Calu3 (cell line): Measurements from ENCODE around the gene MARS2. TPM values are rescaled to one million over a fixed set of nuclear protein-coding genes. Genes with fewer than 3 reads are reported as not detected.

ENCODE experiments used
- BruUV-seq: library from RNA; stranded (reverse); fragments of 400-500 nt; replicated peaks from 2 replicates; lab custom pipeline; 2021; lab: Mats Ljungman, UMichigan
- CTCF ChIA-PET: fragments of 300-600 bp; sonication (Branson Sonifier 250); formaldehyde crosslinking; loops from one replicate; lab custom pipeline; 2022; ENCODE audit warnings: antibody characterized with exemption; lab: Charles Lee
- DNase-seq: peaks from one replicate; pipeline ENCODE4 v3.0.0; 2022
- H3K27ac Mint-ChIP-seq: one replicate; pipeline ENCODE4 v1.8.0; 2022; ENCODE audit warnings: mixed read lengths; ENCODE audit not compliant: unreplicated experiment
- H3K27me3 Mint-ChIP-seq: one replicate; pipeline ENCODE4 v1.8.0; 2022; ENCODE audit warnings: mixed read lengths; ENCODE audit not compliant: unreplicated experiment
- H3K36me3 Mint-ChIP-seq: one replicate; pipeline ENCODE4 v1.8.0; 2022; ENCODE audit warnings: mild to moderate bottlenecking, moderate library complexity, mixed read lengths; ENCODE audit not compliant: insufficient read depth, unreplicated experiment
- H3K4me1 Mint-ChIP-seq: one replicate; pipeline ENCODE4 v1.8.0; 2022; ENCODE audit warnings: mild to moderate bottlenecking, low read depth, mixed read lengths; ENCODE audit not compliant: unreplicated experiment
- H3K4me3 Mint-ChIP-seq: one replicate; pipeline ENCODE4 v1.8.0; 2022; ENCODE audit warnings: mild to moderate bottlenecking, low read depth, moderate library complexity, mixed read lengths; ENCODE audit not compliant: unreplicated experiment
- H3K9me3 Mint-ChIP-seq: one replicate; pipeline ENCODE4 v1.8.0; 2022; ENCODE audit warnings: low read depth, mixed read lengths; ENCODE audit not compliant: unreplicated experiment
- intact Hi-C: fragments of 100-400 bp; cut with micrococcal nuclease; formaldehyde crosslinking; loops from one replicate; pipeline ENCODE4 v1.10.0; 2022; ENCODE audit not compliant: unreplicated experiment
- total RNA-seq: library from RNA; stranded (reverse); gene quantifications from 2 replicates; pipeline ENCODE4 v1.2.3, GENCODE V29; 2022
- TF ChIP-seq, protein P1 (sequence below): fragments of 200-600 bp; IDR thresholded peaks from one replicate; pipeline ENCODE4 v1.8.0; 2022; ENCODE audit warnings: antibody characterized with exemption; ENCODE audit not compliant: unreplicated experiment

MARS2 gene
- total RNA-seq, 1 experiment from 2014 or later = 16.9 TPM

DNA sequence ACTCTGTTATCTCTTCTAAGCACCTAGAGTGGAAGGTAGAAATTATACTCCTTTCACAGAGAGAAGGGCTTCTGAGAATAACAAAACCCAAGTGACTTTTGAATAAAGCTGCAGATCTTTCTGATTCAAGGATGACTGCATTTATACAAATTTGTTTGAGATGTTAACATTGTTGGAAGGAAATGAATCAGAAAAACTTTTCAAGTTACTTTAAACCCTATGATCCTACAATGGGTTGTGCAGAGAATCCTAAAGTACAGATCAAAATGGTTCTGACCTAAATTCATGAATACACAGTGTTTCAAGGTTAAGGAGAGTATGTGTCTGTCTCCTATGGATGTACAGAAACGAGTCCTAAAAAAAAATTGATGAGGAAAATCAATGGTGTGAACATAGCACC, 31.6 kb upstream of the MARS2 start:
- intact Hi-C loops = no loop called here
- H3K4me3 Mint-ChIP-seq = no peak overlapping the region
- no peak for DNase-seq
- CTCF ChIA-PET = interaction anchor here (0.6 kb wide), 1 partner anchor 379 kb away, joined by 3 read pairs; no protein-coding TSS in a partner anchor
- BruUV-seq = no TSS peak
- H3K27ac Mint-ChIP-seq = no peak overlapping the region
- no peaks in the 10 kb centered on the region for H3K9me3 Mint-ChIP-seq
- H3K27me3 Mint-ChIP-seq = no peaks in the 10 kb centered on the region
- no peaks in the 10 kb centered on the region for H3K4me1 Mint-ChIP-seq
- no peaks in the 10 kb centered on the region for H3K36me3 Mint-ChIP-seq
- TF ChIP-seq, protein P1, sequence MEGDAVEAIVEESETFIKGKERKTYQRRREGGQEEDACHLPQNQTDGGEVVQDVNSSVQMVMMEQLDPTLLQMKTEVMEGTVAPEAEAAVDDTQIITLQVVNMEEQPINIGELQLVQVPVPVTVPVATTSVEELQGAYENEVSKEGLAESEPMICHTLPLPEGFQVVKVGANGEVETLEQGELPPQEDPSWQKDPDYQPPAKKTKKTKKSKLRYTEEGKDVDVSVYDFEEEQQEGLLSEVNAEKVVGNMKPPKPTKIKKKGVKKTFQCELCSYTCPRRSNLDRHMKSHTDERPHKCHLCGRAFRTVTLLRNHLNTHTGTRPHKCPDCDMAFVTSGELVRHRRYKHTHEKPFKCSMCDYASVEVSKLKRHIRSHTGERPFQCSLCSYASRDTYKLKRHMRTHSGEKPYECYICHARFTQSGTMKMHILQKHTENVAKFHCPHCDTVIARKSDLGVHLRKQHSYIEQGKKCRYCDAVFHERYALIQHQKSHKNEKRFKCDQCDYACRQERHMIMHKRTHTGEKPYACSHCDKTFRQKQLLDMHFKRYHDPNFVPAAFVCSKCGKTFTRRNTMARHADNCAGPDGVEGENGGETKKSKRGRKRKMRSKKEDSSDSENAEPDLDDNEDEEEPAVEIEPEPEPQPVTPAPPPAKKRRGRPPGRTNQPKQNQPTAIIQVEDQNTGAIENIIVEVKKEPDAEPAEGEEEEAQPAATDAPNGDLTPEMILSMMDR = no peak

DNA sequence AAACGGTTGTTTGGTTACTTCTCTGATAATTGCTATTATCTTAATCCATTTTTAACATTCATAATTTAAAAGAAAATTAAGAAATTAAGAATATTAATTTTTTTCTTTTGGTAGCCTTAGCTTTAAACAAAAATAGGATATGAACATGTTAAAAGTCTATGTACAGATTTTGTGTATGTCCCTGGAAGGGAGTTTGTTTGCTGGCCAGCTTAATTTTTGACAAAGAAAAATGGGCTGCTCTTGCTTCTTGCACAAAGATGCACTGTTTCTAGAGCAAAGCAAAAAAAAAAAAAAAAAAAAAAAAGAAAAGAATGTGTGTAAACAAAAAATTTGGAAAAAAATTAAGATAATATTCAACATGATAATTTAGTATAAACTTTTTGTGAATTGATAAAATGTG, 31.1 kb upstream of the MARS2 start:
- Mint-ChIP-seq H3K27ac (no peak overlapping the region), H3K27me3 (no peaks in the 10 kb centered on the region), H3K4me1 (no peaks in the 10 kb centered on the region), H3K9me3 (no peaks in the 10 kb centered on the region), H3K4me3 (no peak overlapping the region), H3K36me3 (no peaks in the 10 kb centered on the region)
- TF ChIP-seq, protein P1 = no peak
- no TSS peak for BruUV-seq
- CTCF ChIA-PET = interaction anchor here (0.6 kb wide), 1 partner anchor 379 kb away, joined by 3 read pairs; no protein-coding TSS in a partner anchor
- intact Hi-C loops = no loop called here
- no peak for DNase-seq

DNA sequence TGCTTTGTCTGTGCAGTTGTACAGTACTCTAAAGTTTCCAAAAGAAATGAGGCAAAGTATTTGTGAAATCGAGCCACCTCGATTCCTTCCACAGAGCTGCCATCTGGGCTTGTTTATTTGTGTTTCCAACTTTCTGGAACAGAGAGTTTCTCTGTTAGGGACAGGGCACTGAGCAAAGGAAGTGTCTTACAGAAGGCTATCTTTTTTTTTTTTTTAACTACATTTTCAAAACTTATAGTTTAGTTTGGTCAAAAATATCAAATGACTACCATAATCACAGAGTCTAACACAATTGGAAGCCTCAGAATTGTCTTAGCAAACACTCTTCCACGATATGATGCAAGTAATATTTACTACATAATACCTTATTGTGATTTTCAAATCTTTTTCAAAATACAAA, 30.6 kb upstream of the MARS2 start:
- H3K27ac Mint-ChIP-seq = no peak overlapping the region
- intact Hi-C loops = no loop called here
- BruUV-seq = no TSS peak
- no peak overlapping the region for H3K4me3 Mint-ChIP-seq
- no peak for DNase-seq
- CTCF ChIA-PET = no interaction called here
- TF ChIP-seq, protein P1 = no peak
- no peaks in the 10 kb centered on the region for H3K36me3 Mint-ChIP-seq
- no peaks in the 10 kb centered on the region for H3K27me3 Mint-ChIP-seq
- no peaks in the 10 kb centered on the region for H3K4me1 Mint-ChIP-seq
- no peaks in the 10 kb centered on the region for H3K9me3 Mint-ChIP-seq

DNA sequence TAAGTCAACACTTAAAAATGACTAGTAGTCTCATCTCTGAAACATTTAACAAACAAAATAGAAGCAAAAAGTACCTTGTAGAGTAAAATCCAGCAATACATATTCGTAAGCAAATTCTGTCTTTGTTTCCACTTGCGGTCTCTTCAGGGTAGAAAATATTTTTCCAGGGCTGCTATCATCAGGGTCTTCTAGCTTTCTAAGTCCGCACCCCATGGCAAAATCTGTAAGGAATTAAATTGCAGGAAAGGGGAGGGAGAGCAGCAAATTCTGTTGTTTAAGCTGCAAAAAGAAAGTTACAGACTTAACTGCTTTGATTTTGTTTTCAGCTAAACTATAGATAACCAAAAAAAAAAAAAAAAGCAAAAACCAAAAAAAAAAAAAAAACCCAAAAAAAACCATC, 29.9 kb upstream of the MARS2 start, which contains the start of gene RFTN2:
Gene RFTN2, minus strand, starts transcription at position 342 of the 400 bp plus-strand sequence. Its CDS starts 129 bp downstream, at position 213.
- Mint-ChIP-seq H3K4me1 (no peaks in the 10 kb centered on the region), H3K4me3 (no peak within 1 kb of the TSS), H3K36me3 (no peaks in the 10 kb centered on the region), H3K27me3 (no peaks in the 10 kb centered on the region), H3K9me3 (no peaks in the 10 kb centered on the region), H3K27ac (no peak within 1 kb of the TSS)
- CTCF ChIA-PET = no interaction called here
- TF ChIP-seq, protein P1 = no peak
- DNase-seq = no peak
- intact Hi-C loops = no loop called here
- BruUV-seq = no TSS peak
